Neutrophil (primary cell): Measurements from ENCODE around the gene SPDYE8.
"Not testable (repeated sequence)": the region's sequence is repeated elsewhere in the genome, so short reads cannot be mapped to it uniquely, and the experiment has no call there.

Experiments used
- H3K27ac ChIP-seq: fragments of 200-600 bp; sonication (generic); 2 replicates; pipeline ENCODE4 v1.5.1; 2016; ENCODE audit warnings: mild to moderate bottlenecking, moderate library complexity
- H3K27me3 ChIP-seq: fragments of 200-600 bp; sonication (generic); 2 replicates; pipeline ENCODE4 v1.6.0; 2016; ENCODE audit warnings: mild to moderate bottlenecking
- H3K36me3 ChIP-seq: fragments of 200-600 bp; sonication (generic); 2 replicates; pipeline ENCODE4 v1.5.1; 2017
- H3K4me1 ChIP-seq, 2 experiments: fragments of 200-600 bp in 1 of 2; sonication (generic) in 1 of 2; 1 replicate in 1 of 2; 2 replicates in 1 of 2; pipeline versions ENCODE4 v1.5.1 to v1.6.1; 2013 to 2016; ENCODE audit warnings: low read depth in 1 of 2, low read length in 1 of 2, mild to moderate bottlenecking in 1 of 2, moderate library complexity in 1 of 2; ENCODE audit not compliant: control insufficient read depth in 1 of 2, insufficient read depth in 1 of 2
- H3K4me3 ChIP-seq, 2 experiments: fragments of 200-600 bp in 1 of 2; sonication (generic) in 1 of 2; 1 replicate in 1 of 2; 2 replicates in 1 of 2; pipeline ENCODE4 v1.5.1; 2013 to 2016; ENCODE audit warnings: low read depth in 1 of 2, low read length in 1 of 2, mild to moderate bottlenecking in 1 of 2, moderate library complexity in 1 of 2
- H3K9me3 ChIP-seq: fragments of 200-600 bp; sonication (generic); 2 replicates; pipeline ENCODE4 v1.5.1; 2016
- TF ChIP-seq, protein P1 (sequence below): fragments of 200-600 bp; sonication (generic); IDR thresholded peaks from 2 replicates; pipeline ENCODE4 v1.5.1; 2016; ENCODE audit warnings: antibody characterized with exemption

SPDYE8 gene, protein sequence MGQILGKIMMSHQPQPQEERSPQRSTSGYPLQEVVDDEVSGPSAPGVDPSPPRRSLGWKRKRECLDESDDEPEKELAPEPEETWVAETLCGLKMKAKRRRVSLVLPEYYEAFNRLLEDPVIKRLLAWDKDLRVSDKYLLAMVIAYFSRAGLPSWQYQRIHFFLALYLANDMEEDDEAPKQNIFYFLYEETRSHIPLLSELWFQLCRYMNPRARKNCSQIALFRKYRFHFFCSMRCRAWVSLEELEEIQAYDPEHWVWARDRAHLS

GRCh38 chr7:73029666-73030065 lies at the start of gene SPDYE8:
SPDYE8 (minus strand) TSS chr7:73029766; CDS start chr7:73027966, 1,800 bp downstream.
- H3K9me3 ChIP-seq, H3K4me3 ChIP-seq, H3K36me3 ChIP-seq: not testable (repeated sequence)

DNA sequence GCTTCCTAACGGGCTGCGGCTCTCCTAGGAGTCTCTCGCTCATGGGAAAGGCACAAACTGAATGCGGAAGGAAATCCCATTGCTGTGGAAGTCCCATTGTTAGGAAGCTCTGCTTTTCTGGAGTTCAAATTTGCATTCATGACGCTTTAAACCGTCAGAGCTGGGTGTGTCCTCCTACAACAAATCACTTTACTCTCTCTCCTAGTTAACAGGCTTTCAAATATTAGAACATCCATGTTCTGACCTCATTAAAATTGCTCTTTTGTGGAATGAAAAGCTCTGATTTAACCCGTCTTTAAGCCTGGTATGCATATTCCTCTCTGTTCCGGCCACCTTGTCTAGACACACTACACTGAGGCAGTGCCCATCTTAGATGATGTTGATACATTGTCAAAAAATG lies 28.2 kb upstream of the SPDYE8 start, which contains the start of gene SPDYE11:
TSS of gene SPDYE11 (minus strand) at position 101 of the 400 bp plus-strand sequence. CDS start 1,800 bp downstream, outside the sequence.
- not testable (repeated sequence) for H3K27ac ChIP-seq, H3K4me3 ChIP-seq, H3K27me3 ChIP-seq, H3K4me1 ChIP-seq, H3K36me3 ChIP-seq, H3K9me3 ChIP-seq

More at GRCh38 chr7:73029666-73030065, at the start of gene SPDYE8:
- not testable (repeated sequence) for H3K27me3 ChIP-seq, H3K27ac ChIP-seq, H3K4me1 ChIP-seq

- Histone ChIP-seq H3K4me1 (peaks cover 9 to 11% of the 10 kb centered on the region in 2 experiments), H3K27ac (peak overlapping the region; percentile 57), H3K4me3 (peak overlapping the region in 1 of 2 experiments; percentile 89)
- H3K9me3 ChIP-seq, H3K27me3 ChIP-seq, H3K36me3 ChIP-seq: not testable (repeated sequence)
Observed at GRCh38 chr7:73006491-73006890, 23.1 kb downstream of the SPDYE8 start.

GRCh38 chr7:73005693-73006447 lies 23.7 kb downstream of the SPDYE8 start:
- H3K36me3 ChIP-seq, H3K27me3 ChIP-seq, H3K9me3 ChIP-seq: not testable (repeated sequence)
- TF ChIP-seq, protein P1, sequence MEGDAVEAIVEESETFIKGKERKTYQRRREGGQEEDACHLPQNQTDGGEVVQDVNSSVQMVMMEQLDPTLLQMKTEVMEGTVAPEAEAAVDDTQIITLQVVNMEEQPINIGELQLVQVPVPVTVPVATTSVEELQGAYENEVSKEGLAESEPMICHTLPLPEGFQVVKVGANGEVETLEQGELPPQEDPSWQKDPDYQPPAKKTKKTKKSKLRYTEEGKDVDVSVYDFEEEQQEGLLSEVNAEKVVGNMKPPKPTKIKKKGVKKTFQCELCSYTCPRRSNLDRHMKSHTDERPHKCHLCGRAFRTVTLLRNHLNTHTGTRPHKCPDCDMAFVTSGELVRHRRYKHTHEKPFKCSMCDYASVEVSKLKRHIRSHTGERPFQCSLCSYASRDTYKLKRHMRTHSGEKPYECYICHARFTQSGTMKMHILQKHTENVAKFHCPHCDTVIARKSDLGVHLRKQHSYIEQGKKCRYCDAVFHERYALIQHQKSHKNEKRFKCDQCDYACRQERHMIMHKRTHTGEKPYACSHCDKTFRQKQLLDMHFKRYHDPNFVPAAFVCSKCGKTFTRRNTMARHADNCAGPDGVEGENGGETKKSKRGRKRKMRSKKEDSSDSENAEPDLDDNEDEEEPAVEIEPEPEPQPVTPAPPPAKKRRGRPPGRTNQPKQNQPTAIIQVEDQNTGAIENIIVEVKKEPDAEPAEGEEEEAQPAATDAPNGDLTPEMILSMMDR: peak; percentile 19
- peaks cover 9 to 11% of the 10 kb centered on the region in 2 experiments for H3K4me1 ChIP-seq
- H3K4me3 ChIP-seq: peak overlapping the region; percentile 66 to 89
- H3K27ac ChIP-seq: peak overlapping the region; percentile 82

DNA sequence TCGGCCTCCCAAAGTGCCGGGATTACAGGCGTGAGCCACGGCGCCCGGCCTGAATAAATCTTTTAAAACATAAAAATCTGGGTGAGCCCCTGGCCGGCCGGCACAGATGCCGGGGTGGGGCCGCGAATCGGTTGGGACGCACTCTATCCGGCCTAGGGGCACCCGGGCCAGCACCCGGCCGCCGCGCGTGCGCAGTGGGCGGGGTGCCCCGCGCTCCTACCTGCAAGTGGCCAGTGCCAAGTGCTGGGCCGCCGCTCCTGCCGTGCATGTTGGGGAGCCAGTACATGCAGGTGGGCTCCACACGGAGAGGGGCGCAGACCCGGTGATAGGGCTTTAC lies 24.2 kb downstream of the SPDYE8 start:
- Histone ChIP-seq H3K4me3 (peak overlapping the region; percentile 66 to 89), H3K27ac (peak overlapping the region; percentile 82), H3K4me1 (peaks cover 9 to 11% of the 10 kb centered on the region in 2 experiments)
- not testable (repeated sequence) for H3K9me3 ChIP-seq, H3K36me3 ChIP-seq, H3K27me3 ChIP-seq

- not testable (repeated sequence) for H3K36me3 ChIP-seq, H3K27ac ChIP-seq, H3K9me3 ChIP-seq, H3K27me3 ChIP-seq, H3K4me3 ChIP-seq, H3K4me1 ChIP-seq
Observed at GRCh38 chr7:72997887-72998468, 31.6 kb downstream of the SPDYE8 start.

DNA sequence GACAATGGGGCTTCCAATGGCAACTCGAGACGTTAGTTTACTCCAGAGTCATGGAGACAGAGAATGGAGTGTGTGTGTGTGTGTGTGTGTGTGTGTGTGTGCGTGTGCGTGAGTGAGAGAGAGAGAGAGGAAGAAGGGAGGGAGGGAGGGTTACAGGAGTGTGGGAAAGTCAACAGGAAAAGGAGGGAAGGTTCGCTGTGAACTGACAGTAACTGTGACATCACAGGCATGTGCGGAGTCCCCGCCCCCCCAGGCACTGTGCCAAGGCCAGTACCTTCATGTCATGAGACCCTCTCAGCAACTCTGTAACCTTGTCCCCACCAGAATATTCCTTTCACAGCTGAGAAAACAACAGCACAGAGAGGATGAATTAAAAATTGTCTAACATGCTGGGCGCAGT lies 32.1 kb downstream of the SPDYE8 start:
- H3K27me3 ChIP-seq, H3K27ac ChIP-seq, H3K4me1 ChIP-seq, H3K4me3 ChIP-seq, H3K36me3 ChIP-seq, H3K9me3 ChIP-seq: not testable (repeated sequence)

DNA sequence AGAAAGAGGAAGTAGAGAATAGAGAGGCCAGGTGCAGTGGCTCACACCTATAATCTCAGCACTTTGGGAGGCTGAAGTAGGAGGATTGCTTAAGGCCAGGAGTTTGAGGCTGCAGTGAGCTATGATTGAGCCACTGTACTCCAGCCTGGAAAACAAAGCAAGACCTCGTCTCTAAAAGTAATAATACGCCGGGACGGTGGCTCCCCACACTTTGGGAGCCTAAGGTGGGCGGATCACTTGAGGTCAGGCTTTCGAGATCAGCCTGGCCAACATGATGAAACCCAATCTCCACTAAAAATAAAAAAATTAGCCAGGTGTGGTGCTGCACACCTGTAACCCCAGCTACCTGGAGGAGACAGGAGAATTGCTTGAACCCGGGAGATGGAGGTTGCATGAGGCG lies 34.1 kb downstream of the SPDYE8 start:
- H3K4me1 ChIP-seq, H3K4me3 ChIP-seq, H3K9me3 ChIP-seq, H3K27ac ChIP-seq, H3K27me3 ChIP-seq, H3K36me3 ChIP-seq: not testable (repeated sequence)

- not testable (repeated sequence) for H3K9me3 ChIP-seq
Observed at GRCh38 chr7:72990146-72990913, 39.2 kb downstream of the SPDYE8 start.

GRCh38 chr7:72982084-72982483 lies 47.5 kb downstream of the SPDYE8 start:
- H3K36me3 ChIP-seq, H3K9me3 ChIP-seq, H3K27ac ChIP-seq, H3K27me3 ChIP-seq, H3K4me3 ChIP-seq, H3K4me1 ChIP-seq: not testable (repeated sequence)

More at GRCh38 chr7:72990146-72990913, 39.2 kb downstream of the SPDYE8 start:
- not testable (repeated sequence) for H3K27ac ChIP-seq, H3K27me3 ChIP-seq, H3K4me3 ChIP-seq, H3K4me1 ChIP-seq, H3K36me3 ChIP-seq

- H3K4me3 ChIP-seq, H3K36me3 ChIP-seq, H3K9me3 ChIP-seq, H3K4me1 ChIP-seq, H3K27me3 ChIP-seq, H3K27ac ChIP-seq: not testable (repeated sequence)
Observed at GRCh38 chr7:72980382-72980781, 49.2 kb downstream of the SPDYE8 start.

GRCh38 chr7:72976434-72976833 lies 53.1 kb downstream of the SPDYE8 start:
- not testable (repeated sequence) for H3K9me3 ChIP-seq, H3K36me3 ChIP-seq, H3K4me1 ChIP-seq, H3K4me3 ChIP-seq, H3K27me3 ChIP-seq, H3K27ac ChIP-seq
